NCI-H460 (cell line): ENCODE results near the gene ENKUR. TPM values are rescaled to one million over a fixed set of nuclear protein-coding genes. Genes with fewer than 3 reads are reported as not detected.
"Not testable (repeated sequence)": the region's sequence is repeated elsewhere in the genome, so short reads cannot be mapped to it uniquely, and the experiment has no call there.

Experiments
- DNase-seq: peaks from one replicate; pipeline ENCODE4 v3.0.0-alpha.2; 2016; ENCODE audit warnings: low read depth; ENCODE audit errors: extremely low read depth
- total RNA-seq: library from RNA; depleted of rRNA; stranded (reverse); fragments of >200 nt; shearing (Covaris generic); gene quantifications from 2 replicates; pipeline ENCODE4 v1.2.3, GENCODE V29; 2014

The ENKUR gene
- total RNA-seq, 1 experiment from 2014 or later = not detected

- no peak for DNase-seq
These were observed 8.6 kb upstream of the ENKUR start for GRCh38 chr10:25024528-25024927.

- DNase-seq = no peak
These were observed 7.3 kb upstream of the ENKUR start for GRCh38 chr10:25023278-25023677.

- DNase-seq = no peak
These were observed 2.7 kb upstream of the ENKUR start for GRCh38 chr10:25018703-25019102.

- DNase-seq = no peak
These were observed 1.7 kb upstream of the ENKUR start for GRCh38 chr10:25017661-25018060.

- DNase-seq = no peak
These were observed 1.2 kb upstream of the ENKUR start for GRCh38 chr10:25017154-25017590.

GRCh38 chr10:25016376-25017153 lies 607 bp upstream of the ENKUR start, which contains the start of gene THNSL1:
Gene THNSL1, plus strand, starts transcription at chr10:25016612. Its CDS starts 6,612 bp downstream, at chr10:25023224.
- DNase-seq = peak; percentile 96

GRCh38 chr10:25014579-25014978 lies 1.4 kb downstream of the ENKUR start:
- DNase-seq = no peak

GRCh38 chr10:25011591-25011990 lies 4.4 kb downstream of the ENKUR start:
- not testable (repeated sequence) for DNase-seq

- no peak for DNase-seq
These were observed 17.9 kb downstream of the ENKUR start for GRCh38 chr10:24998044-24998443.

- no peak for DNase-seq
These were observed 20.9 kb downstream of the ENKUR start for GRCh38 chr10:24995072-24995471.

GRCh38 chr10:24993237-24993958 lies 22.6 kb downstream of the ENKUR start:
- no peak for DNase-seq

GRCh38 chr10:24992512-24993133 lies 23.3 kb downstream of the ENKUR start:
- DNase-seq = no peak

GRCh38 chr10:24991298-24991697 lies 24.7 kb downstream of the ENKUR start:
- DNase-seq = no peak

GRCh38 chr10:24989867-24990266 lies 26.1 kb downstream of the ENKUR start:
- no peak for DNase-seq

- DNase-seq = no peak
These were observed 26.9 kb downstream of the ENKUR start for GRCh38 chr10:24988831-24989640.

- DNase-seq = no peak
These were observed 31.1 kb downstream of the ENKUR start for GRCh38 chr10:24984906-24985305.

- no peak for DNase-seq
These were observed 32.0 kb downstream of the ENKUR start for GRCh38 chr10:24983946-24984345.

GRCh38 chr10:24983130-24983529 lies 32.8 kb downstream of the ENKUR start:
- no peak for DNase-seq

GRCh38 chr10:24982319-24983112 lies 33.4 kb downstream of the ENKUR start:
- no peak for DNase-seq
